Smooth muscle cell (in vitro differentiated cells): ENCODE results near the gene HTRA2. TPM values are rescaled to one million over a fixed set of nuclear protein-coding genes. Genes with fewer than 3 reads are reported as not detected.

Source experiments
- DNase-seq: peaks from one replicate; lab custom pipeline; 2025; ENCODE audit not compliant: unreplicated experiment; lab: John Stamatoyannopoulos, UW
- H2AFZ ChIP-seq: fragments of 200-600 bp; sonication (generic); 2 replicates; pipeline ENCODE4 v1.6.0; 2016; ENCODE audit warnings: antibody characterized with exemption, low read depth, mild to moderate bottlenecking
- H3F3A ChIP-seq: fragments of 200-600 bp; sonication (generic); 2 replicates; pipeline ENCODE4 v1.6.0; 2017; ENCODE audit warnings: antibody characterized with exemption, low read depth
- H3K27ac ChIP-seq: fragments of 200-600 bp; sonication (generic); 2 replicates; pipeline ENCODE4 v1.5.1; 2016; ENCODE audit warnings: low read depth, mild to moderate bottlenecking
- H3K27me3 ChIP-seq: fragments of 200-600 bp; sonication (generic); 2 replicates; pipeline ENCODE4 v1.6.1; 2016; ENCODE audit warnings: low read depth, mild to moderate bottlenecking
- H3K36me3 ChIP-seq: fragments of 200-600 bp; sonication (generic); 2 replicates; pipeline ENCODE4 v1.5.1; 2016; ENCODE audit warnings: low read depth
- H3K4me1 ChIP-seq: fragments of 200-600 bp; sonication (generic); 2 replicates; pipeline ENCODE4 v1.5.1; 2016; ENCODE audit warnings: low read depth
- H3K4me2 ChIP-seq: fragments of 200-600 bp; sonication (generic); 2 replicates; pipeline ENCODE4 v1.6.0; 2016; ENCODE audit warnings: mild to moderate bottlenecking
- H3K4me3 ChIP-seq: fragments of 200-600 bp; sonication (generic); 2 replicates; pipeline ENCODE4 v1.5.1; 2016; ENCODE audit warnings: mild to moderate bottlenecking
- H3K79me2 ChIP-seq: fragments of 200-600 bp; sonication (generic); 2 replicates; pipeline ENCODE4 v1.6.0; 2016; ENCODE audit warnings: low read depth, mild to moderate bottlenecking
- H3K9ac ChIP-seq: fragments of 200-600 bp; sonication (generic); 2 replicates; pipeline ENCODE4 v1.6.0; 2016; ENCODE audit warnings: low read depth
- H3K9me3 ChIP-seq: fragments of 200-600 bp; sonication (generic); replicated peaks from 2 replicates; pipeline ENCODE4 v1.5.1; 2016; ENCODE audit warnings: low read depth
- H4K20me1 ChIP-seq: fragments of 200-600 bp; sonication (generic); 2 replicates; pipeline ENCODE4 v1.6.0; 2016; ENCODE audit warnings: low read depth
- CTCF ChIP-seq: fragments of 200-600 bp; sonication (generic); IDR thresholded peaks from 2 replicates; pipeline ENCODE4 v1.5.1; 2017; ENCODE audit warnings: borderline replicate concordance, mild to moderate bottlenecking, antibody characterized with exemption; ENCODE audit not compliant: insufficient read depth, poor library complexity, severe bottlenecking
- WGBS: methylation state at CpG from one replicate; pipeline ENCODE4 v1.1.7; 2016; ENCODE audit warnings: low lambda C conversion rate; 5-methylcytosine and 5-hydroxymethylcytosine counted together
- polyA plus RNA-seq: library from polyadenylated mRNA; unstranded; fragments of >200 nt; fragmentation: Nextera tagmentation; extraction: Ambion mirVana; gene quantifications from 2 replicates; pipeline ENCODE4 v1.2.1, GENCODE V29; 2016
- total RNA-seq: library from RNA; depleted of rRNA; stranded (reverse); fragments of >200 nt; gene quantifications from 2 replicates; pipeline ENCODE4 v1.2.3, GENCODE V29; 2014

HTRA2 gene
- total and polyA plus RNA-seq, 2 experiments from 2014 or later, result 19.1 to 30.4 TPM

DNA sequence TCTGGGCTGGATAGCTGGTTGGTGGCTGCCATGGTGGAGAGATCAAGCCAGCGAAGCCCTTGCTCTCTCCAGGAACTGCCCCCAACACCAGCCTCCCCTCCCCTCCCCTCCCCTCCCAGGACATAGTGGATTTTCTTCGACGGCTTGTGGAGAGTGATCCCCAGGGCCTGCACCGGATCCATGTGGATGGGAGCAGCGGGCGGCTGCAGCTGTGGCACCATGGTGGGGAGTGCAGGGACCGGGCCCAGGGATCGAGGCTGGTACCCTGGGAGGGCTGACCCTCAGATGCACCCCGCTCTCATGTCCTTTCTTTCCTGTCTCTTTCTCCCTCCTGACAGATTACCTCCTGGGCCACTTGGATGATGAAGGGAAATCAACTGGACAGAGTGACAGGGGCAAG, 39.8 kb upstream of the HTRA2 start:
- Histone ChIP-seq H3K4me2 (no peak overlapping the region), H2AFZ (no peak overlapping the region), H3K4me1 (no peaks in the 10 kb centered on the region), H4K20me1 (no peaks in the 10 kb centered on the region), H3F3A (no peaks in the 10 kb centered on the region), H3K36me3 (no peaks in the 10 kb centered on the region), H3K27me3 (no peaks in the 10 kb centered on the region), H3K9me3 (no peaks in the 10 kb centered on the region), H3K9ac (no peak overlapping the region), H3K4me3 (no peak overlapping the region), H3K27ac (no peak overlapping the region), H3K79me2 (peaks cover 2% of the 10 kb centered on the region)
- DNase-seq, result no peak
- TF ChIP-seq CTCF, result no peak
- WGBS, result 97% methylated on average over 8 of the region's 9 CpGs

GRCh38 chr2:74491648-74492544, 37.8 kb upstream of the HTRA2 start:
- no peak for TF ChIP-seq CTCF
- Histone ChIP-seq H3K9ac (no peak overlapping the region), H3K4me3 (no peak overlapping the region), H3K27me3 (peaks cover 2% of the 10 kb centered on the region), H4K20me1 (no peaks in the 10 kb centered on the region), H3K27ac (no peak overlapping the region), H2AFZ (no peak overlapping the region), H3K79me2 (no peaks in the 10 kb centered on the region), H3K36me3 (no peaks in the 10 kb centered on the region), H3F3A (peaks cover 5% of the 10 kb centered on the region), H3K4me1 (no peaks in the 10 kb centered on the region), H3K9me3 (no peaks in the 10 kb centered on the region), H3K4me2 (no peak overlapping the region)
- no peak for DNase-seq
- WGBS, result 95% methylated on average over 12 of the region's 12 CpGs

GRCh38 chr2:74493546-74493945, 36.2 kb upstream of the HTRA2 start:
- 95% methylated on average over 3 of the region's 3 CpGs for WGBS
- Histone ChIP-seq H3K27ac (no peak overlapping the region), H3K79me2 (no peaks in the 10 kb centered on the region), H3K4me1 (peaks cover 10% of the 10 kb centered on the region), H3K4me3 (no peak overlapping the region), H3K4me2 (no peak overlapping the region), H3K9me3 (no peaks in the 10 kb centered on the region), H4K20me1 (no peaks in the 10 kb centered on the region), H2AFZ (no peak overlapping the region), H3K36me3 (no peaks in the 10 kb centered on the region), H3K27me3 (peaks cover 18% of the 10 kb centered on the region), H3K9ac (no peak overlapping the region), H3F3A (peaks cover 5% of the 10 kb centered on the region)
- DNase-seq, result no peak
- TF ChIP-seq CTCF, result no peak
